ENCODE data around the gene USP17L28.
"Not testable (repeated sequence)": the region's sequence is repeated elsewhere in the genome, so short reads cannot be mapped to it uniquely, and the experiment has no call there.

- TF ChIP-seq CTCF, POLR2A, EP300 (IDR thresholded peaks at IDR 0.05): not testable (repeated sequence)
Observed at GRCh38 chr4:9339103-9339502, 9.6 kb upstream of the USP17L28 start, which contains the start of gene USP17L5.
